ENCODE data around the gene GRK2. TPM values are rescaled to one million over a fixed set of nuclear protein-coding genes. Genes with fewer than 3 reads are reported as not detected.

The GRK2 gene
- total and polyA plus RNA-seq, 9 of the 15 experiments (the other 6 are each of a cell fraction or from before 2014, with no cell fraction given), result 0.24 to 95.8 (median 56.5) TPM

- no peak overlapping the region for H3K27ac ChIP-seq (ENCODE audit: extremely low read depth, low read depth, low read length)
- H4K20me1 ChIP-seq (replicated peaks; ENCODE audit: control insufficient read depth, insufficient read depth, low read length), result no peaks in the 10 kb centered on the region
- peaks cover 58% of the 10 kb centered on the region; the same call in 2 of the 3 replicates for H3K36me3 ChIP-seq (ENCODE audit: control insufficient read depth, insufficient read depth, low read length)
- DNase-seq (ENCODE audit: extremely low read depth in 1 of 4, low spot score in 3 of 4) (no peak), FAIRE-seq (no peak), ATAC-seq (no peak)
- POLR2A ChIA-PET, result interaction anchor here (0.8 to 1.1 kb wide), 2 partner anchors 13 to 16 kb away, joined by 3 read pairs; no protein-coding TSS in a partner anchor
- no peak overlapping the region for H2AFZ ChIP-seq (ENCODE audit: low read depth, low read length)
- CTCF ChIA-PET (ENCODE audit: low intra/inter-chr PET ratio), result no interaction called here
- H3K9me1 ChIP-seq (ENCODE audit: control insufficient read depth, insufficient read depth, low read length), result no peaks in the 10 kb centered on the region
- intact Hi-C loops (cut with micrococcal nuclease) (no loop called here), in situ Hi-C loops (cut with MboI) (no loop called here)
- H3K27me3 ChIP-seq (ENCODE audit: control insufficient read depth in 2 of 2, insufficient read depth in 2 of 2, low read length in 2 of 2), result no peaks in the 10 kb centered on the region
- H3K4me3 ChIP-seq, result no peak overlapping the region
- H3K9ac ChIP-seq (ENCODE audit: insufficient read depth in 1 of 2, low read depth in 2 of 2, low read length in 2 of 2), result no peak overlapping the region
- BruUV-seq (replicated peaks), result no TSS peak
- H3K79me2 ChIP-seq (ENCODE audit: control insufficient read depth, insufficient read depth, low read length), result peaks cover 15% of the 10 kb centered on the region
- H3K4me1 ChIP-seq (replicated peaks in 1 of 2; ENCODE audit: control insufficient read depth in 2 of 2, insufficient read depth in 2 of 2, low read length in 2 of 2), result peaks cover 5 to 33% of the 10 kb centered on the region in 2 experiments; a peak in 4 of 5 replicates
- WGBS (ENCODE audit: insufficient coverage, low coverage, missing lambda C conversion rate), result 47% methylated on average over 3 of the region's 3 CpGs
- no peak overlapping the region for H3K4me2 ChIP-seq (ENCODE audit: insufficient read depth, low read length)
- H3K9me3 ChIP-seq (replicated peaks; ENCODE audit: control insufficient read depth, insufficient read depth, low read depth, low read length), result peaks cover 9% of the 10 kb centered on the region; the same call in 1 of the 2 replicates
- TF ChIP-seq ZNF830 (CRISPR knock-in tag; IDR thresholded peaks at IDR 0.05), result no peak
- no peak for TF ChIP-seq DMBX1 (CRISPR knock-in tag; IDR thresholded peaks at IDR 0.05; ENCODE audit: borderline replicate concordance)
- TF ChIP-seq NR0B1 (IDR thresholded peaks at IDR 0.05; ENCODE audit: partially characterized antibody), result no peak
- no peak for TF ChIP-seq MGA (IDR thresholded peaks at IDR 0.05)
- TF ChIP-seq CCNT2 (IDR thresholded peaks at IDR 0.05; ENCODE audit: borderline replicate concordance, extremely low read depth, insufficient read length, low read depth, low read length), result no peak
- no peak for TF ChIP-seq SRSF1 (IDR thresholded peaks at IDR 0.05; ENCODE audit: low read depth, low read length)
- TF ChIP-seq ELF1 (tag; IDR thresholded peaks at IDR 0.05), result no peak
- TF ChIP-seq POLR3G (IDR thresholded peaks at IDR 0.05; ENCODE audit: extremely low read depth, insufficient read length, insufficient replicate concordance), result no peak
- no peak for TF ChIP-seq FIP1L1 (IDR thresholded peaks at IDR 0.05; ENCODE audit: low read depth, low read length, poor library complexity, severe bottlenecking)
- TF ChIP-seq ZNF717 (CRISPR knock-in tag; IDR thresholded peaks at IDR 0.05), result no peak
Measured at GRCh38 chr11:67292671-67293070, 26.4 kb downstream of the GRK2 start.

Data from K562 (cell line).